ENCODE data around the gene SFXN5.

DNA sequence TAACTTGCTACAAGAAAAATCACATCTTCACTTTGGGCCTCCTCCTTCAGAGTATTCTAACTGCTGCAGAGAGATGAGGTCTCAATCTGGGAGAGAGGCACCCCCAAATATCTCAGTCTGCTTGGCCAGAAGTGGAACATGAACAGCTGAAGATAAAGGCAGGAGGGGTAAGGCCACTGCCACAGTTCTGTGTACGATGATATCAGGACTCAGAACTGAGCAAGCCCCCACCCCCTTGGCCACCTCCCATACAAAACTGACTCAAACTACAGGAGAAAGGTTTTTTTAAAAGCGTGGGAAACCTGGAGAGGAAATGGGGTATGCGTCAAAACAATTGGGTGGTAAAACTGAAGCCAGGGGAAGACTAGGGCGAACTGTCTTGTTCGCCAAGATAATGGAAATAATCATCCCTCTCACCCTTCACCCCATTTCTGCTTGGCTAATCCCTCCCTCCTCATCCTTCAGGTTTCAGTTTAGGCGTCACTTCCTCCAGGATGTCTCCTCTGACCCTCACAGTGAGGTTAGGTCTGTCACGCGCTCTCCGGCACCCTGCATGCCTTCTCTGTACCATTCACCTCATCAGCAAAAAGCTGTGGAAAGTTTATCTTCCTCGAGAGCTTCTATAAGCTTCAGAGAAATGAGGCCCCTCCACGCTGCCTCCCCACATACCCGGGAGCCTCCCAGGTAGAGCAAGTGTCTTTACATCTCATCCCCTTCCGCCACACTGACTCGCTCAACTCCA, 64.4 kb downstream of the SFXN5 start:
- TF ChIP-seq CREB1 (IDR thresholded peaks at IDR 0.05) (no peak), EP300 (IDR thresholded peaks at IDR 0.05; ENCODE audit: borderline replicate concordance in 1 of 2, low read depth in 2 of 2, low read length in 2 of 2) (no peak), JUN (IDR thresholded peaks at IDR 0.05; ENCODE audit: low read depth, low read length) (no peak), POLR2A (IDR thresholded peaks at IDR 0.05; ENCODE audit: control extremely low read depth in 1 of 2, low read depth in 2 of 2, low read length in 2 of 2) (no peak), EZH2 (IDR thresholded peaks at IDR 0.05; ENCODE audit: low read depth, low read length, severe bottlenecking) (no peak), TBP (IDR thresholded peaks at IDR 0.05; ENCODE audit: low read depth, low read length) (no peak), YY1 (IDR thresholded peaks at IDR 0.05; ENCODE audit: low read depth, low read length) (no peak)
- TF ChIP-seq, protein P1, sequence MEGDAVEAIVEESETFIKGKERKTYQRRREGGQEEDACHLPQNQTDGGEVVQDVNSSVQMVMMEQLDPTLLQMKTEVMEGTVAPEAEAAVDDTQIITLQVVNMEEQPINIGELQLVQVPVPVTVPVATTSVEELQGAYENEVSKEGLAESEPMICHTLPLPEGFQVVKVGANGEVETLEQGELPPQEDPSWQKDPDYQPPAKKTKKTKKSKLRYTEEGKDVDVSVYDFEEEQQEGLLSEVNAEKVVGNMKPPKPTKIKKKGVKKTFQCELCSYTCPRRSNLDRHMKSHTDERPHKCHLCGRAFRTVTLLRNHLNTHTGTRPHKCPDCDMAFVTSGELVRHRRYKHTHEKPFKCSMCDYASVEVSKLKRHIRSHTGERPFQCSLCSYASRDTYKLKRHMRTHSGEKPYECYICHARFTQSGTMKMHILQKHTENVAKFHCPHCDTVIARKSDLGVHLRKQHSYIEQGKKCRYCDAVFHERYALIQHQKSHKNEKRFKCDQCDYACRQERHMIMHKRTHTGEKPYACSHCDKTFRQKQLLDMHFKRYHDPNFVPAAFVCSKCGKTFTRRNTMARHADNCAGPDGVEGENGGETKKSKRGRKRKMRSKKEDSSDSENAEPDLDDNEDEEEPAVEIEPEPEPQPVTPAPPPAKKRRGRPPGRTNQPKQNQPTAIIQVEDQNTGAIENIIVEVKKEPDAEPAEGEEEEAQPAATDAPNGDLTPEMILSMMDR (IDR thresholded peaks at IDR 0.05; ENCODE audit: control extremely low read depth in 1 of 3, insufficient read depth in 1 of 3, low read depth in 1 of 3, low read length in 3 of 3), result no peak
- TF ChIP-seq, protein P2, sequence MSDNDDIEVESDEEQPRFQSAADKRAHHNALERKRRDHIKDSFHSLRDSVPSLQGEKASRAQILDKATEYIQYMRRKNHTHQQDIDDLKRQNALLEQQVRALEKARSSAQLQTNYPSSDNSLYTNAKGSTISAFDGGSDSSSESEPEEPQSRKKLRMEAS (IDR thresholded peaks at IDR 0.05), result no peak
